Measurements from ENCODE around the gene ADARB1.

ADARB1 gene, protein sequence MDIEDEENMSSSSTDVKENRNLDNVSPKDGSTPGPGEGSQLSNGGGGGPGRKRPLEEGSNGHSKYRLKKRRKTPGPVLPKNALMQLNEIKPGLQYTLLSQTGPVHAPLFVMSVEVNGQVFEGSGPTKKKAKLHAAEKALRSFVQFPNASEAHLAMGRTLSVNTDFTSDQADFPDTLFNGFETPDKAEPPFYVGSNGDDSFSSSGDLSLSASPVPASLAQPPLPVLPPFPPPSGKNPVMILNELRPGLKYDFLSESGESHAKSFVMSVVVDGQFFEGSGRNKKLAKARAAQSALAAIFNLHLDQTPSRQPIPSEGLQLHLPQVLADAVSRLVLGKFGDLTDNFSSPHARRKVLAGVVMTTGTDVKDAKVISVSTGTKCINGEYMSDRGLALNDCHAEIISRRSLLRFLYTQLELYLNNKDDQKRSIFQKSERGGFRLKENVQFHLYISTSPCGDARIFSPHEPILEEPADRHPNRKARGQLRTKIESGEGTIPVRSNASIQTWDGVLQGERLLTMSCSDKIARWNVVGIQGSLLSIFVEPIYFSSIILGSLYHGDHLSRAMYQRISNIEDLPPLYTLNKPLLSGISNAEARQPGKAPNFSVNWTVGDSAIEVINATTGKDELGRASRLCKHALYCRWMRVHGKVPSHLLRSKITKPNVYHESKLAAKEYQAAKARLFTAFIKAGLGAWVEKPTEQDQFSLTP

DNA sequence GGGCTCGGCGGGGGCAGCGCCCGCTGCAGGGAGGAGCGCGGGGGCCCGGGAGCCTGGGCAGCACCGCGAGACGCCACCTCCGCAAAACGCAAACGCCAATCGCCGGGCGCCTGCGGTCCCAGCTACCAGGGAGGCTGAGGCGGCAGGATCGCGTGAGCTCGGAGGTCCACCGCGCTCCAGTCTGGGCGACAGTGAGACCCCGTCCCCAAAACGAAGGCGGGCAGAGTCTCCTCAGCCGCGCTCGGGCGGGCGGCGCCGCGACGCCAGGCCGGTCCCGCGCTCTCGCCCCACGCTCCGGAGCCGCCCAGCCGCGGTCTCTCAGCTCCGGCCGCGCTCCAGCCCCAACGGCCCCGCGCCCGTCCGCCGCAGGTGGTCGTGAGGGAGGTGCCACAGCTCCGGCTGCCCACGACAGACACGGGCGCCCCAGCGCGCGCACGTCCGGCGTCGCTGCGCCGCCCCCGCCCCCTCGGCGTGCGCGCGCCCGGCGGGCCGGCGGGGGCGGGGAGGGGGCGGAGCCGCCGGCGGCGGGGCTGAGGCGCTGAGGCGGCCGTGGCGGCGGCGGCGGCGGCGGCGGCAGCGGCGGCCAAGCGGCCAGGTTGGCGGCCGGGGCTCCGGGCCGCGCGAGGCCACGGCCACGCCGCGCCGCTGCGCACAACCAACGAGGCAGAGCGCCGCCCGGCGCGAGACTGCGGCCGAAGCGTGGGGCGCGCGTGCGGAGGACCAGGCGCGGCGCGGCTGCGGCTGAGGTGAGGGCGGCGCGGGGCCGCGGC, at the start of gene ADARB1:
Gene ADARB1, plus strand, starts transcription at position 533 of the 770 bp plus-strand sequence. CDS start 97,077 bp downstream, outside the sequence.
- TF ChIP-seq, protein P1, sequence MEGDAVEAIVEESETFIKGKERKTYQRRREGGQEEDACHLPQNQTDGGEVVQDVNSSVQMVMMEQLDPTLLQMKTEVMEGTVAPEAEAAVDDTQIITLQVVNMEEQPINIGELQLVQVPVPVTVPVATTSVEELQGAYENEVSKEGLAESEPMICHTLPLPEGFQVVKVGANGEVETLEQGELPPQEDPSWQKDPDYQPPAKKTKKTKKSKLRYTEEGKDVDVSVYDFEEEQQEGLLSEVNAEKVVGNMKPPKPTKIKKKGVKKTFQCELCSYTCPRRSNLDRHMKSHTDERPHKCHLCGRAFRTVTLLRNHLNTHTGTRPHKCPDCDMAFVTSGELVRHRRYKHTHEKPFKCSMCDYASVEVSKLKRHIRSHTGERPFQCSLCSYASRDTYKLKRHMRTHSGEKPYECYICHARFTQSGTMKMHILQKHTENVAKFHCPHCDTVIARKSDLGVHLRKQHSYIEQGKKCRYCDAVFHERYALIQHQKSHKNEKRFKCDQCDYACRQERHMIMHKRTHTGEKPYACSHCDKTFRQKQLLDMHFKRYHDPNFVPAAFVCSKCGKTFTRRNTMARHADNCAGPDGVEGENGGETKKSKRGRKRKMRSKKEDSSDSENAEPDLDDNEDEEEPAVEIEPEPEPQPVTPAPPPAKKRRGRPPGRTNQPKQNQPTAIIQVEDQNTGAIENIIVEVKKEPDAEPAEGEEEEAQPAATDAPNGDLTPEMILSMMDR (IDR thresholded peaks at IDR 0.05; ENCODE audit: low read length) = no peak
- no peak for TF ChIP-seq EZH2 (IDR thresholded peaks at IDR 0.05; ENCODE audit: borderline replicate concordance, low read length)
- no peaks in the 10 kb centered on the region for H3K36me3 ChIP-seq (ENCODE audit: insufficient read depth, low read length)
- H3K9me2 ChIP-seq (ENCODE audit: low read depth, low read length) = no peaks in the 10 kb centered on the region
- H2AFZ ChIP-seq (ENCODE audit: low read length) = peak within 1 kb of the TSS; percentile 90; the same call in 1 of the 2 replicates
- H3K27ac ChIP-seq (ENCODE audit: low read depth, low read length, poor library complexity, severe bottlenecking) = no peak within 1 kb of the TSS
- H3K27me3 ChIP-seq (ENCODE audit: insufficient read depth, low read length) = peaks cover 14% of the 10 kb centered on the region; the same call in 1 of the 2 replicates
- H3K4me1 ChIP-seq (ENCODE audit: insufficient read depth, low read length, severe bottlenecking) = peaks cover 10% of the 10 kb centered on the region
- no peaks in the 10 kb centered on the region for H3F3A ChIP-seq (ENCODE audit: insufficient read depth, low read length)
- H3K9ac ChIP-seq (ENCODE audit: low read length) = peak within 1 kb of the TSS; percentile 90
- peak within 1 kb of the TSS; percentile 79 for H3K4me3 ChIP-seq (ENCODE audit: low read depth, low read length, poor library complexity, severe bottlenecking)
- H3K79me2 ChIP-seq (ENCODE audit: insufficient read depth, low read length) = no peaks in the 10 kb centered on the region
- peak within 1 kb of the TSS; percentile 92 for H3K4me2 ChIP-seq (ENCODE audit: low read length)
- H3K9me3 ChIP-seq (ENCODE audit: low read length) = no peaks in the 10 kb centered on the region
- no peaks in the 10 kb centered on the region for H4K20me1 ChIP-seq (ENCODE audit: insufficient read depth, low read length)

DNA sequence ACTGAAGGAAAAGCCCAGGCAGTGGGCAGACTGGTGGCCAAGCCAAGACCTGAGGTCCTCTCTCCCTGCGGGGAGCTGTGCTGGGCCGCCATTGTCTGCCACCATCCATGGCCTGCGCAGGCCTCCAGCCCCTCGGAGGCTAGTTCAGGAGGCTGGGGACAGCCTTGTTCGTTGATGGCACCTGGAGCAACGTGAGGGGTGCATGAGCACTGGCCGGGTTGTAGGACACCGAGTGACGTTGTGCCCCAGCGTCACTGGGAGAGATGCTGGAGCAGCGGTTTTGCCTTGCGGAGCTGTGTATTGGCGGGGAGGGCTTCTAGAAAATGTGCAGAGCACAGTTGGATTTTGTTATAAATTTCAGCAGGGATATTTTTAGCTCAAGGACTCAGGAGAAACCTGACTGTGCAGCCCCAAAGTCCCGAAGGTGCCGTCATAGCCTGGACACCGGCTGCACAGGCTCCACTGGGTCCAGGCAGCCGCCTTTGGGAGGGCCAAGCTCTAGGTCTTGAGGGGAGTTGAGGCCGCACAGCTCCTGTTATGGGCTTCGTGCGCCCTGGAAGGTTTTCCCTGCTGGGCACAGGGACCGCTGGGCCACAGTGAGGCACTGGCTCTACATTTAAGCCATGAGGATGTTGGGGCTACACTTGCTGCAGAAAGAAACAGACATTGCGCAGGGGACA, 48.2 kb upstream of the ADARB1 start:
- H3K9ac ChIP-seq (ENCODE audit: low read length) = no peak overlapping the region
- no peak overlapping the region for H3K4me2 ChIP-seq (ENCODE audit: low read length)
- no peaks in the 10 kb centered on the region; the same call in 1 of the 2 replicates for H3K27me3 ChIP-seq (ENCODE audit: insufficient read depth, low read length)
- no peak overlapping the region for H2AFZ ChIP-seq (ENCODE audit: low read length)
- no peaks in the 10 kb centered on the region for H3K9me2 ChIP-seq (ENCODE audit: low read depth, low read length)
- TF ChIP-seq, protein P1 (IDR thresholded peaks at IDR 0.05; ENCODE audit: low read length) = no peak
- no peak for TF ChIP-seq EZH2 (IDR thresholded peaks at IDR 0.05; ENCODE audit: borderline replicate concordance, low read length)
- no peaks in the 10 kb centered on the region for H3K79me2 ChIP-seq (ENCODE audit: insufficient read depth, low read length)
- no peak overlapping the region for H3K4me3 ChIP-seq (ENCODE audit: low read depth, low read length, poor library complexity, severe bottlenecking)
- H4K20me1 ChIP-seq (ENCODE audit: insufficient read depth, low read length) = no peaks in the 10 kb centered on the region
- no peaks in the 10 kb centered on the region; the same call in 1 of the 2 replicates for H3K9me3 ChIP-seq (ENCODE audit: low read length)
- H3F3A ChIP-seq (ENCODE audit: insufficient read depth, low read length) = no peaks in the 10 kb centered on the region
- no peaks in the 10 kb centered on the region for H3K4me1 ChIP-seq (ENCODE audit: insufficient read depth, low read length, severe bottlenecking)
- no peaks in the 10 kb centered on the region for H3K36me3 ChIP-seq (ENCODE audit: insufficient read depth, low read length)
- H3K27ac ChIP-seq (ENCODE audit: low read depth, low read length, poor library complexity, severe bottlenecking) = no peak overlapping the region

DNA sequence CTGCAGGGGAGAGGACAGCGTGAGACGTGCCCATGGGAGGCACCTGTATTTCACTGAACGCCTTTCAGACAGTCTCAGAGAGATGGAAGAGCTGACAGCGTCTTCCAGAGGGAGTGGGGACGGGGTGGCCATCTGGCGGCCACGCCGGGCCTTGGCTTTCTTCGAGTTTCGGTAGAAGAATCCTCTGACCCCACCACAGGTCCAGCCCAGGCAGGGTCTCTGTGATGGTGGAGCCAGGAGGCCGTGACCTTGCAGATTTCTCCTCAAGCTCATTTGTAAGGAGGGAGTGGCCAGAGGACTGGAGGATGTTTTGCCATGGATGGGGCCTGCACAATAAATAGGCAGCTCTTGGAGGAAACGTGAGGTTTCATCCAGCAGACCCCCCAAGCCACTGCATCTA, 47.6 kb upstream of the ADARB1 start:
- H3K79me2 ChIP-seq (ENCODE audit: insufficient read depth, low read length) = no peaks in the 10 kb centered on the region
- no peaks in the 10 kb centered on the region for H3K4me1 ChIP-seq (ENCODE audit: insufficient read depth, low read length, severe bottlenecking)
- H4K20me1 ChIP-seq (ENCODE audit: insufficient read depth, low read length) = no peaks in the 10 kb centered on the region
- TF ChIP-seq, protein P1 (IDR thresholded peaks at IDR 0.05; ENCODE audit: low read length) = no peak
- no peaks in the 10 kb centered on the region for H3K9me2 ChIP-seq (ENCODE audit: low read depth, low read length)
- no peak overlapping the region for H3K27ac ChIP-seq (ENCODE audit: low read depth, low read length, poor library complexity, severe bottlenecking)
- H3K4me2 ChIP-seq (ENCODE audit: low read length) = no peak overlapping the region
- no peak overlapping the region for H3K4me3 ChIP-seq (ENCODE audit: low read depth, low read length, poor library complexity, severe bottlenecking)
- H3K9ac ChIP-seq (ENCODE audit: low read length) = no peak overlapping the region
- no peaks in the 10 kb centered on the region for H3K36me3 ChIP-seq (ENCODE audit: insufficient read depth, low read length)
- no peaks in the 10 kb centered on the region; the same call in 1 of the 2 replicates for H3K27me3 ChIP-seq (ENCODE audit: insufficient read depth, low read length)
- no peaks in the 10 kb centered on the region for H3F3A ChIP-seq (ENCODE audit: insufficient read depth, low read length)
- H3K9me3 ChIP-seq (ENCODE audit: low read length) = no peaks in the 10 kb centered on the region; the same call in 1 of the 2 replicates
- H2AFZ ChIP-seq (ENCODE audit: low read length) = no peak overlapping the region

Data from OCI-LY1 (cell line).